HG03066 (cell line): Measurements from ENCODE around the gene G2E3.

Experiments
- ATAC-seq: cut with Tn5 transposase; IDR thresholded peaks from one replicate; pipeline ENCODE4 v1.9.1; 2021; ENCODE audit warnings: low read depth; ENCODE audit not compliant: unreplicated experiment

G2E3 gene

DNA sequence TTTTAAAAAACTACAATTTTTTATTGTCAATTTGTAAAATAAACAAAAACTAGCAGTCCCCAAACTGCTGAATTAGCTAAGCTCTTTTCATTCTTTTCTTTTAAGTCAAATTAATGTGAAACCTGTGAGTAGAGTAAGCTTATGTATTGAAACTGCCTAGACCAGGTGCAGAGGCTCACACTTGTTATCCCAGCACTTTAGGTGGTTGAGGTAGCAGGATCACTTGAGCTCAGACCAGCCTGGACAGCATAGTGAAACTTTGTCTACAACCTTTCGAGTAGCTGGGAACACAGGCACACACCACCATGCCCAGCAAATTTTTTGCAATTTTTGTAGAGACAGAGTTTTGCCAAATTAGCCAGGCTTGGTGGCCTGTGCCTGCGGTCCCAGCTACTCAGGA is 89.5 kb downstream of the G2E3 start:
- no peak for ATAC-seq

DNA sequence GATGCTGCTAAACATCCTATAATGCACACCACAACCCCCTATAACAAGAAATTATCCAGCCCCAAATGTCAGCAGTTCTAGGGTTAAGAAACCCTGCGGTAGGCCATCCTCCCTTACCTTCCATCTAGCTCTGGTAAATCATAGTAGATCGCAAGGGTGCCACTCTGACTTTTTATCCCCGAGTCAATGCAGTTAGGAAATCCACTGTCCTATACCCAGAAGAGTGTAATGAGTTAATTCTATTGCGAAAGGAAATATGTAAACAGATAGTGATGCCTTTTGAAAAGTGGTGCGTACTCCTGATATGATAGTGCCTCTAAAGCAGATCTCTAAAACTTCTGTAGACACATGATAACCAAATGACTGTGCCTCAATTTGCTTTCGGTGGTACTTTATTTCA is 93.0 kb downstream of the G2E3 start:
- no peak for ATAC-seq

DNA sequence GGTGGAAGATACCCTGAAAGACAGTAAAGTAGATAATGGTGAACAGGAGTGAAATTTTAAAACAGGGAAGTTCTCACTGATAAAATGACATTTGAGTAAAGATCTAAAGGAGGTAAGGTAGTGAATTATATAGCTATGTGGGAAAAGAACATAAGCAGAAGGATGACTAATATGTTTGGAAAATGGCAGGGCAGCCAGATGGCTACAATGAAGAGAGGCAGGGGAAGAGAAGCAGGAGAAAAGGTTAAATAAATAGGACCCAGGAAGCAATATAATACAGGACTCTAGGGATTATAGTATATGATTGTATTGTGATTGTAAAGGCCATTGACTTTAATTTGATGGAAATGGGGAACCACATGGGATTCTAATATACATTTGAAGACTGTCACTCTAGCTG is 96.2 kb downstream of the G2E3 start:
- ATAC-seq, result no peak

DNA sequence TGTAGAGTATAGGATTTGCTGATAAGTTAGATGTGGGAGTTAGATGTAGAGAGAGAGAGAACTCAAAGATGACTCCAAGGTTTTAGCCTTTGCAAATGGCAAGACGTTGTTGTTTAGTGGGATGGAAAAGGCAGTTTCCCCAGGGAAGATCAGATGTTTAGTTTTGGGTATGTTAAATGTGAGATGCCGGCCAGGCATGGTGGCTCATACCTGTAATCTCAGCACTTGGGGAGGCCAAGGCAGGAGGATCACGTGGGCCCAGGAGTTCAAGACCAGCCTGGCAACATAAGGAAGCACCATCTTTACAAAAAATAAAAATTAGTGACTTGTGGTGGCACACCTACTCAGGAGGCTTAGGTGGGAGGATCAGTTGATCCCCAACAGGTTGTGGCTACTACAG is 96.7 kb downstream of the G2E3 start:
- no peak for ATAC-seq

DNA sequence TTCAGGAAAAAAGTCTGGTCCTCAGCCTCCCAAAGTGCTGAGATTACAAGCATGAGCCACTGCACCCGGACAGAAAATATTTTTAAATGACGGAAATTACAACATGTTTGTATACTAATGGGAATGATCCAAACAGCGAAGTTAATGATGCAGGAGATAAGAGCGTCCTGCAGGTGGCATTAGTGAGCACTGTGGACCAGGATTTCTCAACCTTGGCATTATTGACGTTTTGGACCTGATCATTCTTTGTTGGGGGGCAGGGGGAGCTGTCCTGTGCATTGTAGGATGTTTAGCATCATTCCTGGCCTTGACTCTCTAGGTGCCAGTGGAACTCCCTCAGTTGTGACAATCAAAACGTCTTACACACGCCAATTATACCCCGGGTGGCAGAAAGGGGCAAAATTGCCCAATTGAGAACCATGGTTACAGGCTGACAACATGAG is 97.3 kb downstream of the G2E3 start:
- ATAC-seq, result no peak

DNA sequence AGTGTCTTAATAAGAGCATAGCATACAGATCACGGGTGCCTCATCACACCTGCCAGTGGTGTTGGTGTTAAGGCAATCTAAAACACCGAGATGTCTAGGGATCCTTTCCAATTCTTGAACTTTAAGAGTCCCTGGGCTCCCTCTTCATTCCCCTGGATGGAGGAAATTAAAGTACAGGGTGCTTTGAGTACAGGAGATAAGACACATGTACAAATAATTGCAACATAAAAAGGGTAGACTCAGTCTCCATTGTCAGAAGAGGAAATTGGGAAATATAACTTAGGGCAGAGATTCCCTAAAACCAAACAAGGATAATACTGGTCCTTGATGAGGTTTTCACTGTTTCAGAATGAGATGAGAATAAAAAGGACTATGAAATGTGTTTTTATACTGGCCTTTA is 98.1 kb downstream of the G2E3 start:
- no peak for ATAC-seq

DNA sequence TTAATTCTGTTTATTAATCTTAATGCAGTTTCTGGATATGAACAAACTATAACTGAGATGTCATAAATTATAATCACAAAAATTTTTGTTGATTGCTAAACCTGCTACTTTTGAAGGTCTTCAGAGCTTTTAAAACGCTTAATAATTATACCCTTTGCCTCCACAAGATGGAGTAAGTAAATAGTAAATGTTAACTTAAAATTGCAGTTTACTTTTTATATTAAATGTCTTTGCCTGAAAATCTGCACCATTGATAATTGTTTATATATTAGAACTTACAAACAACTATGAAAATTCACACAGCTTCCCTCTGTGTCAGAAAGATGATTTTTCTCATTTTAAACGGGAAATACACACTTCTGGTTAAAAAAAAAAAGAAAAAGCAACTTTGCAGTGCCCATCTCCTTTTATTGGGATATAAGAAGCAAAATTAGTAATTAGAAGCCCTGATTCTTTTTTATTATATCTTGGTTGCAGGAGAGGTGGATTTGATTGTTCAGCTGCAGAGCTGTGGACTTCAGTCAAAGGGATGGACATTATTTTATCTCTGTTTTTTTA is 98.7 kb downstream of the G2E3 start:
- ATAC-seq, result no peak

DNA sequence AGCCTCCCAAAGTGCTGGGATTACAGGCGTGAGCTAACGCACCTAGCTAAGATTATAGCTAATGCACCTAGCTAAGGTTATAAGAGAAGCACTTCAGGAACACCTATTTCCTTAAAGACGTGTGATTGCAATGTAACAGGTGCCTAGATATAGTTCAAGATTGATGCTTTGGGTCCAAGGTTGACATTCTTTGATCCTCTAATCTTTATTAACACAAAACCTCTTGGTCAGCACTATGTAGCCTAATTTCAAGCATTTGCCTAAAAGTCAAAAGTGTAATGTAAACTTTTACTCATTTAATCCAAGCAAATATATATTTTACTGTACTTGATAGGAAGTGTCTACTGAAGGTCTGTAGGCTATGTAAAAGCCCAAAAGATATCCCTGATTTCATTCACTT is 99.7 kb downstream of the G2E3 start:
- ATAC-seq, result no peak

DNA sequence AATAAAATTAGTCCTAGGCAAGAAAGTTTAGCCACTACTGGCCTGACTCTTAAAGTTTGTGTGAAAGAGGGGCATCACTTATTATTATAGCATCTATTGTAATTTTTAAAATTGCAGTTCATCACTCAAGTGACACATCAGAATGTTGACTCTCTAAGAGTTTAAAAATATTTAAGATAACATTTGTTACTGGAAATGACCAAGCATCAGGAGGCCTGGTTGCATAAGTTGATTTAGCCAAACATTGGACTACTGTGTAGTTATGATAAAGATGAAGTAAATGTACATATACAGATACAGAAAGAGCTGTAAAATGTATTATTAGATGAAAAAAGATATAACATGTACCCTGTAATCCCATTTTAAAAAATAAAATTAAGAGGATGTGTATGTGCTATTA is 110.6 kb downstream of the G2E3 start:
- no peak for ATAC-seq
